Neural crest cell (in vitro differentiated cells): ENCODE results near the gene PIGS. TPM values are rescaled to one million over a fixed set of nuclear protein-coding genes. Genes with fewer than 3 reads are reported as not detected.
A peak's percentile ranks its signal among the peaks of the same experiment; 100 is the strongest.
"Not testable (repeated sequence)": the region's sequence is repeated elsewhere in the genome, so short reads cannot be mapped to it uniquely, and the experiment has no call there.

Experiments
- DNase-seq: peaks from one replicate; pipeline ENCODE4 v3.0.0; 2021; ENCODE audit warnings: low read depth, mixed read lengths, low spot score
- H3K27ac Mint-ChIP-seq: one replicate; pipeline ENCODE4 v1.8.0; 2021; ENCODE audit warnings: mild to moderate bottlenecking, mixed read lengths; ENCODE audit not compliant: unreplicated experiment
- H3K27me3 Mint-ChIP-seq: 2 replicates; pipeline ENCODE4 v1.8.0; 2021; ENCODE audit warnings: low read depth, mild to moderate bottlenecking, mixed read lengths
- H3K36me3 Mint-ChIP-seq: 2 replicates; pipeline ENCODE4 v1.8.0; 2021; ENCODE audit warnings: low read depth, mild to moderate bottlenecking, mixed read lengths
- H3K4me1 Mint-ChIP-seq: 2 replicates; pipeline ENCODE4 v1.8.0; 2021; ENCODE audit warnings: mixed read lengths
- H3K4me3 Mint-ChIP-seq: one replicate; pipeline ENCODE4 v1.8.0; 2021; ENCODE audit warnings: mild to moderate bottlenecking, mixed read lengths
- H3K9me3 Mint-ChIP-seq: 2 replicates; pipeline ENCODE4 v1.8.0; 2021; ENCODE audit warnings: mixed read lengths
- CTCF ChIP-seq: fragments of 200-600 bp; sonication (generic); conservative IDR thresholded peaks from 2 replicates; pipeline ENCODE4 v1.5.0; 2021; ENCODE audit warnings: antibody characterized with exemption, mild to moderate bottlenecking
- total RNA-seq: library from RNA; stranded (reverse); gene quantifications from 2 replicates; pipeline ENCODE4 v1.2.1, GENCODE V29; 2021

The PIGS gene
- total RNA-seq, 1 donor from 2014 or later: 63.5 TPM

- H3K4me3 Mint-ChIP-seq: no peak overlapping the region
- no peak for DNase-seq
- TF ChIP-seq CTCF: no peak
- no peaks in the 10 kb centered on the region for H3K27me3 Mint-ChIP-seq
- peaks cover 17% of the 10 kb centered on the region for H3K36me3 Mint-ChIP-seq
- H3K9me3 Mint-ChIP-seq: no peaks in the 10 kb centered on the region
- H3K4me1 Mint-ChIP-seq: peaks cover 13% of the 10 kb centered on the region
- no peak overlapping the region for H3K27ac Mint-ChIP-seq
Observed at GRCh38 chr17:28578246-28579195, 7.2 kb upstream of the PIGS start.

DNA sequence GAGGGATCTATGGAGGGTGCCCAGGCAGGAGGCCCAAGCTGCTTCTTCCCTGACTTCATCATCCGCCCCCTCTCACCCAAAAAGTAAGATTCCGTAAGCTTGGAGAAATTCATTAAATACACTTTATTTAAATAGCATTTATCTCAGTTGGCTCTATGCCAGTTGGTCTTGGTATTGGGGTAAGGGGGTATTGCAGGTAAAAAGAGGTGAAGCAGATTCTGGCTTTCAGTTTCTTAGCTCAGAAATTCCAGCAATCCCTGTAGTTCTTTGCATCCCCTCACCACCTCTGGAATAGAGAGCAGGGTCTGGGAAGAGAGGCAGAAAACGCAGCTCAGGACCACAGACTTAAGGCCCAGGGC lies 6.1 kb upstream of the PIGS start:
- Mint-ChIP-seq H3K36me3 (peaks cover 17% of the 10 kb centered on the region), H3K4me1 (peaks cover 13% of the 10 kb centered on the region), H3K27me3 (no peaks in the 10 kb centered on the region), H3K27ac (no peak overlapping the region), H3K4me3 (no peak overlapping the region), H3K9me3 (no peaks in the 10 kb centered on the region)
- no peak for TF ChIP-seq CTCF
- no peak for DNase-seq

GRCh38 chr17:28576758-28577465 lies 5.6 kb upstream of the PIGS start, which contains the start of gene ALDOC:
Gene ALDOC, minus strand, starts transcription at chr17:28576895. Its CDS starts 1,363 bp downstream, at chr17:28575532.
- TF ChIP-seq CTCF: no peak
- H3K36me3 Mint-ChIP-seq: peaks cover 17% of the 10 kb centered on the region
- peak; percentile 87 for DNase-seq
- H3K27me3 Mint-ChIP-seq: no peaks in the 10 kb centered on the region
- H3K9me3 Mint-ChIP-seq: no peaks in the 10 kb centered on the region
- no peak within 1 kb of the TSS for H3K27ac Mint-ChIP-seq
- H3K4me3 Mint-ChIP-seq: peak within 1 kb of the TSS; percentile 83
- peaks cover 15% of the 10 kb centered on the region for H3K4me1 Mint-ChIP-seq

DNA sequence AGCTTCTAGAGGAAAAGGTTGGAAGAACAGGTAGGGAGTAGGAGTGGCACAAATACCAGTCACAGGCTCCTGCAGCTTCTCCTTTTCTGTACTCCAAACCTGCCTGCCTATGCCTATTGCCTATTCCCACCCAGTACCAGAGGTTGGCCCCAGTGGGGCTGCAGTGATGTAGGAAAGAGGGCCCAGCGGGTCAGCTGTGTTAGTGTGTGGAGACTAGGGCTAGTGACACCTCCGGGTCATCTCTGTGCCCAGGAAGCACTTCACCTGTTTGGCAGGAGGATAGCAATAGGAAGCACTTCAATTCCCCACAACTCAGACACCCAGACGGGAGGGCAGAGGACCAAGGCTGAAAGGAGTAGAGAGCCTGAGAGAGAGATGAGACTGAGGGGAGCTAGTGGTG lies 4.7 kb upstream of the PIGS start:
- H3K4me1 Mint-ChIP-seq: peaks cover 20% of the 10 kb centered on the region
- H3K9me3 Mint-ChIP-seq, DNase-seq, H3K27ac Mint-ChIP-seq, H3K27me3 Mint-ChIP-seq: not testable (repeated sequence)
- peaks cover 17% of the 10 kb centered on the region for H3K36me3 Mint-ChIP-seq
- H3K4me3 Mint-ChIP-seq: peak overlapping the region; percentile 83

GRCh38 chr17:28575126-28575795 lies 3.9 kb upstream of the PIGS start:
- DNase-seq: no peak
- peaks cover 11% of the 10 kb centered on the region for H3K36me3 Mint-ChIP-seq
- TF ChIP-seq CTCF: no peak
- H3K27ac Mint-ChIP-seq: no peak overlapping the region
- H3K9me3 Mint-ChIP-seq: no peaks in the 10 kb centered on the region
- peaks cover 26% of the 10 kb centered on the region for H3K4me1 Mint-ChIP-seq
- no peaks in the 10 kb centered on the region for H3K27me3 Mint-ChIP-seq
- peak overlapping the region; percentile 23 for H3K4me3 Mint-ChIP-seq
